HG03159 (cell line): ENCODE data around the gene NCK1.
"Not testable (repeated sequence)": the region's sequence is repeated elsewhere in the genome, so short reads cannot be mapped to it uniquely, and the experiment has no call there.

Experiments used
- ATAC-seq: cut with Tn5 transposase; IDR thresholded peaks from one replicate; pipeline ENCODE4 v1.9.1; 2021; ENCODE audit warnings: mild to moderate bottlenecking, moderate library complexity; ENCODE audit not compliant: unreplicated experiment

The NCK1 gene

DNA sequence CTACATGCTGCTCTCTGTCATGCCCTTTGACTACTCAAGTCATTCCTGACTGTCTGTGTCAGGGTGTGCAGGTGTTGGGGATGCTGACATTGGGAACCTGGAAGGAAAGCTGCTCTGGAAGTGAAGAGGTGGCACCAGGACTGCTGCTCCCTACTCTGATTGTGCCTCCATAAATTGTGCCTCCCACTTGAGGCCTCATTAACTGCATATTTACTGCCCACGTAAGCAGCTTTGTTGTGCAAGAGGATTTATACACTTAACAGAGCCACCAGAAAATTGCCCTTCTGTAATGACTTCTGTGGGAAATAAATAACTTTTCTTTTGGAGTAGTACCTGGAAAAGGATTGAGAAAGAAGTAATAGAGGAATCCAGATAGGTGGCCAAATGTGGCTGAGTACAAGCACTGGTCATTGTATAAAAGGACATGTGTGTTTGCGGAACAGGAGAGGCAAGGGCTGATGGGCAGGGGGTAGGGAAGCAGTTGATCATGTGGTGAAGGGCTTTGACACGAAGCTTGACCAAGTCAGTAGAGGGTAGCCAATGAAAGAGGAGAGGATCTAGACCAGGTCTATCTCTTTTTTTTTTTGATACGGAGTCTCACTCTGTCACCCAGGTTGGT lies 120.6 kb downstream of the NCK1 start:
- ATAC-seq, result no peak

GRCh38 chr3:136984837-136985236 lies 122.8 kb downstream of the NCK1 start:
- ATAC-seq, result no peak

- ATAC-seq, result not testable (repeated sequence)
Measured at GRCh38 chr3:136987398-136987980, 125.5 kb downstream of the NCK1 start.

DNA sequence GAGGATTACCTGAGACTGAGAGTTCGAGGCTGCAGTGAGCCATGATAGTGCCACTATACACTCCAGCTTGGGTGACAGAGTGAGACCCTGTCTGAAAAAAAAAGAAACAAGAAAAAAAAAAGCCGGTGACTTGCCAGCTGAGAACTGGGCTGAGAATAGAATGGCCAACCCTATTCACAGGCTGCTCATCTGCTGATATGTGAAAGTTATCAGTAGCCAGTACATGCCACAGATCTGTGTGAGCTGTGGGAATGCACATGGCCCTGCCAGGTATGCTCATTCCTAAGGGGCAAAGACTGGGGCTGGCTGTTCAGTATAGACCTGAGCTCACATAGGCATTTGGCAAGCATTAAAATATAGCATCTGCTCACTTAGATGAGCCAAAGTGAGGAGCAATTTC lies 126.6 kb downstream of the NCK1 start:
- no peak for ATAC-seq

GRCh38 chr3:136989781-136990524 lies 127.9 kb downstream of the NCK1 start:
- no peak for ATAC-seq

DNA sequence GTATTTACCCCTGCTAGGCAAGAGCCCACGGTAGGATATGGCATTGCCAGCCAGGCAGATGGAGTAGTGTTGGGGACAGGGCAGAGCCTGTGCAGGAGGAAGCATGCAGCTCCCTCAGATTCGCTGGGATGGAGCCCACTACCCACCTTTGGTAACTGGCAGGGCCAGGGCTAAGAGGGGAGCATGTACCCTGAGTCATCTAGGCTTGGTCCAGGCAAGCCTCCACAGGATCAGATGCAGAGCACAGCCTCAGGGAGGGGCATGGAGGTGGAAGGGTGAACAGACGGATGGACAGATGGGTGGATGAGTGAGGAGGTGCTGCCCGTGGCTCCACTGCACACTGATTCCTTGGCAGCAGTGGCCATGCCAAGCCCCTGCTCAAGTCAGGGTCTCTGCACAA lies 128.8 kb downstream of the NCK1 start:
- no peak for ATAC-seq

GRCh38 chr3:136992115-136992514 lies 130.1 kb downstream of the NCK1 start:
- ATAC-seq, result no peak

DNA sequence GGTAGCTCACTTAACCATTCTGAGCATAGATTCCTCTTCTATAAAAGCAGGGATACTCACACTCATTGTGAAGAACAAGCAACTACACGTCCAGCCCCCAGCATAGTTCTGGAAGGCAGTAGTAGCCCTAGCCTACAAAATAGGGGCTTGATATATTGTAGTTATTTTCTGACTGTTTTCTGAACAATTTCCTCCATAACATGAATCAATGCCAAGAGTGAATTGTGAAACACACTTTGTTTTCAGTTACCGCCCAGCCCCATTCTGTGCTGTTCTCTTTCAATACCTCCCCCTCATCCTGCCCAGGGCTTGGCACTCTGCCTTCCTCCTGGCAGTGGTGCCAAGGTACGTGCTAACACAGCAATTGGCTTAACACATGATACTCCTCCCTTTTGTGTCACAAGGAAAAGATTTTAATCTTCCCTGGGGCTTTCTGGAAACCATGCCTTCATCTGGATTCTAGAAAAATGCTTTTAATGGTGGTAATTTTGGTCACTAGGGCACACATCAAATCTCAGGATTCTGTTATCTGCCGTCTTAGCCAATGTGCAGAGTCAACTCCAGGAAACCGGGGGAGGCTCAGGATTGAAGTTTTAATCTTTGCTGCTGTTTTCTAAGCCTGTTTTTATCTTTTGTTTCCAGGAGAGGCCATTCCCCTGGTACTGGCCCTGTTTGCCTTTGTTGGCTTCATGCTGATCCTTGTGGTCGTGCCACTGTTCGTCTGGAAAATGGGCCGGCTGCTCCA lies 132.9 kb downstream of the NCK1 start:
- no peak for ATAC-seq

DNA sequence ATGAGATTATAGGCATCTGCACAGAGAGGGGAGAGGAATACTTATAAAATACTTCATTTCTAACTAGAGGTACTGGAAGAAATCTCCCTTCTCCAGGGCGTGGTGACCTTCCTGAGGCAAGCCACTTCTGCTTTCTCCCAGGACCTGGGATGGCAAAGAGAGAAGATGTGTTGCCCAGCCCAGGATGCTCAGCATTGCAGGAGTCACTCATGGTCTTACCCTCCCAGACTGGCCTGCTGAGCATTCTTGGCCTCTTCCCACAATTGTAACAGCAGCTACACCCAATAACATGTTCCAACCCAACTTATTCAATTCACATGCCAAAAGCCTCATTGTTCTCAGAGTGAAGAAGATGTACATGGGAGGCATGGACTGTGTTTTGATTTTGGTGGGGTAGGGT lies 133.6 kb downstream of the NCK1 start:
- no peak for ATAC-seq
